Stimulated activated CD8-positive, alpha-beta memory T cell treated with anti-CD3 and anti-CD28 coated beads, Interleukin-7, amount 100 ng/mL, for 48 hours (primary cell): ENCODE results near the gene MGAT1.
"Not testable (repeated sequence)": the region's sequence is repeated elsewhere in the genome, so short reads cannot be mapped to it uniquely, and the experiment has no call there.

ENCODE experiments used
- DNase-seq, 2 donors: peaks; one replicate each; pipeline ENCODE4 v3.0.0-alpha.2; 2020; ENCODE audit warnings: low read depth in 1 of 2; ENCODE audit errors: extremely low read depth in 1 of 2

The MGAT1 gene

GRCh38 chr5:180786531-180787398 lies 15.8 kb downstream of the MGAT1 start:
- DNase-seq: no peak

- no peak for DNase-seq
Measured at GRCh38 chr5:180785794-180786221, 16.8 kb downstream of the MGAT1 start.

DNA sequence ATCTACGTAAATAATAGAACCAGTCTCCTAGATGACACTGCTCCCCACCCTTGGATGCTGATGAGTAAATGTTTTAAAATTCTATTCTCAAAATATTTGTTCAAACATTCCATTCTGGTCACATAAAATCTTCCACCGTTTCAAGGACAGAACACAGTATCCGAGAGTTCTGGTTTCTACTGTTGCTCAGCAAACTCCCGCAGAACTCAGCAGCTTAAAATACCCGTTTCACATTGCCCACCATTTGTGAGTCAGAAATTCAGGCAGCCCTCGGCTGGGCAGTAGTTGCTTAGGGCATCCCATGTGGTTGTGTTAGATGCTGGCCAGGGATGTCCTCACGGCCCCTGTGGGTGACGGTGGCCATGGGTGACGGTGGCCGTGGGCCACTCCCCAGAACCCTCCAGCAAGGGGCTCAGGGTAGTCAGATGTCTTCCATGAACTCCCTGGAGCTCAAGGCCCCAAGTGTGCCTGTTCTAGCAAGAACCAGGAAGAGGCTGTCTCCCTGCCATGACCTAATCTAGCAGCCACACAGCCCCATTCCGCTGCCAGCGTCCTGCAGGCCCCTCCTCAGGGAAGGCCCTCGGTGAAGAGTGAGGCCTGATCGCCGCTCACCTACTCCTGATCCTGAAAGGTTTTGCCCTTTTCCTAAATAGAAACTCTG lies 17.4 kb downstream of the MGAT1 start:
- DNase-seq: no peak

GRCh38 chr5:180784497-180785097 lies 18.0 kb downstream of the MGAT1 start:
- peak in 1 of 2 donors; percentile 55 for DNase-seq

GRCh38 chr5:180783340-180784052 lies 19.1 kb downstream of the MGAT1 start:
- DNase-seq: no peak

GRCh38 chr5:180782748-180783147 lies 19.9 kb downstream of the MGAT1 start:
- no peak for DNase-seq

DNA sequence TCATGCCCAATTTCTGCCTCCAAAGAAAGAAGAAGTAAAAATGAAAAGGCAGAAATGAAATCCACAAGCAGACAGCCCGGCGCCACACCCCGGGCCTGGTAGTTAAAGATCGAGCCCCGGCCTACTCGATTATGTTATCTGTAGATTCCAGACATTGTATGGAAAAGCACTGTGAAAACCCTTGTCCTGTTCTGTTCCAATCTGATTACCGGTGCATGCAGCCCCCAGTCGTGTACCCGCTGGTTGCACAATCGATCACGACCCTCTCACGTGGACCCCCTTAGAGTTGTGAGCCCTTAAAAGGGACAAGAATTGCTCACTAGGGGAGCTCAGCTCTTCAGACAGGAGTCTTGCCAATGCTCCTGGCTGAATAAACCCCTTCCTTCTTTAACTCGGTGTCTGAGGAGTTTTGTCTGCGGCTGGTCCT lies 20.7 kb downstream of the MGAT1 start:
- not testable (repeated sequence) for DNase-seq

DNA sequence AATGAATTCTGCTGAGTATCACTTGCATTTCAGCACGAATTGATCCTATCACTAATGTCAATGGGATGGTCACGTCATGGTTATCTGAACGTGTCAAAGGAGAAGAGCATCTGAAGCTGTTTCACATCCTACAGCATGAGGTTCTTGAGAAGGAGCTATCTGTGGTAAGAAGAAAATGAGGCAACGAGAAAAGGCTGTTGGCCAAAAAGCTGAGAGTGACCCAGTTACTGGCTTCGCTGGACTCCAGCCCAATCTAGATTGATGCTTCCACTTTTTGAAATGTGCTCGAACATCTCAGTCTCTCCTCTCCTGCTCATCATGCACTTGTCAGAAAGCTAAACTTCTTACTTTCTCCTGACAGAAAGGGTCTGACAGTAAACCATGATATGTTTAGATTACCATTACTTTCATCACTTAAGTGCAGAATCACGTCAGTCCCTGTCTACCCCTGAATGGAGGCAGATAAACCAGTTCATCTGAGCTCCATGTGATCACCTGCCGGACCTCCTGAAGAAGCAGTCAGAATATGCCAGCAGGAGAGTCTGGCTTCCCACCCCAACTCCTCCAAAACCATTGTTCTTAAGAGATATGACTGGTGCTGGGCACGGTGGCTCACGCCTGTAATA lies 22.5 kb downstream of the MGAT1 start:
- DNase-seq: no peak

DNA sequence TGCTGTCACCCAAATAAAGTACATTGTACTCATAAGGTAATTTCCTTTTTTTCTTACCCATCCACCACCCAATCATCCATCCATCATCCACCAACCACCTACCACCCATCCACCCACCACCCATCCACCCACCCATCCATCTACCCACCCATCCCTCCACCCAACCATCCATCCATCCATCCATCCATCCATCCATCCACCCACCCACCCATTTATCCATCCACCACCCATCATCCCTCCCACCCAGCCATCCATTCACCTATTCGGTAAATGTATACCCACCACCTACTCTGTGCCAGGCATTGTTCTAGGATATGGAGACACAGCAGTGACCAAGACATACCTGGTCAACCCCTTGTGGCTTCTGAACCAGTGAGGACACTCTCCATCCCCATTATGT lies 25.1 kb downstream of the MGAT1 start:
- no peak for DNase-seq

GRCh38 chr5:180776376-180776775 lies 26.2 kb downstream of the MGAT1 start:
- no peak for DNase-seq

- DNase-seq: no peak
Measured at GRCh38 chr5:180775624-180776023, 27.0 kb downstream of the MGAT1 start.

- DNase-seq: no peak
Measured at GRCh38 chr5:180771839-180772238, 30.8 kb downstream of the MGAT1 start.

- no peak for DNase-seq
Measured at GRCh38 chr5:180769821-180770220, 32.8 kb downstream of the MGAT1 start.

- no peak for DNase-seq
Measured at GRCh38 chr5:180755601-180756000, 47.0 kb downstream of the MGAT1 start.

- DNase-seq: no peak
Measured at GRCh38 chr5:180744253-180744652, 58.4 kb downstream of the MGAT1 start.

- no peak for DNase-seq
Measured at GRCh38 chr5:180742727-180743126, 59.9 kb downstream of the MGAT1 start.

DNA sequence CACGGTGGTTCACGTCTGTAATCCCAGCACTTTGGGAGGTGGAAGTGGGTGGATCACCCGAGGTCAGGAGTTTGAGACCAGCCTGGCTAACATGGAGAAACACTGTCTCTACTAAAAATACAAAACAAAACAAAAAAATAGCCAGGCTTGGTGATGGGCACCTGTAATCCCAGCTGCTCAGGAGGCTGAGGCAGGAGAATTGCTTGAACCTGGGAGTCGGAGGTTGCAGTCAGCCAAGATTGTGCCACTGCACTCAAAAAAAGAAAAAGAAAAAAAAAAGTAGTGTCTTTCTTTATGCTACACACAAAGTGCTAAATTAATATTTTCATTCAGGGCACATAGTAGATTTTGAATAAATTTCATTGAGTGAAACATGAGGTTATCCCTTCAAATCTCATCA lies 61.7 kb downstream of the MGAT1 start:
- not testable (repeated sequence) for DNase-seq

- DNase-seq: no peak
Measured at GRCh38 chr5:180739958-180740357, 62.6 kb downstream of the MGAT1 start, which contains the start of gene OR2Y1. Gene OR2Y1, minus strand, starts transcription at chr5:180740058. Its CDS starts 0 bp downstream, at chr5:180740058.

GRCh38 chr5:180739271-180739670 lies 63.3 kb downstream of the MGAT1 start:
- DNase-seq: no peak

GRCh38 chr5:180736536-180736935 lies 66.1 kb downstream of the MGAT1 start:
- DNase-seq: no peak
